SKM-1 treated with dmso at 0.1 percent for 144 hours (cell line): ENCODE results near the gene BASP1.
A peak's percentile ranks its signal among the peaks of the same experiment; 100 is the strongest.

ENCODE experiments used
- DNase-seq: peaks from one replicate; lab custom pipeline; 2025; ENCODE audit not compliant: unreplicated experiment; lab: John Stamatoyannopoulos, UW

Gene BASP1

GRCh38 chr5:17217493-17218352 lies at the start of gene BASP1:
Gene BASP1, plus strand, starts transcription at chr5:17217631. Its CDS starts 57,586 bp downstream, at chr5:17275217.
- DNase-seq: peak; percentile 79

- DNase-seq: no peak
These were observed 47.9 kb upstream of the BASP1 start for GRCh38 chr5:17169507-17169906.

GRCh38 chr5:17172791-17173190 lies 44.6 kb upstream of the BASP1 start:
- DNase-seq: no peak

GRCh38 chr5:17174965-17175364 lies 42.5 kb upstream of the BASP1 start:
- no peak for DNase-seq

GRCh38 chr5:17177501-17178372 lies 39.7 kb upstream of the BASP1 start:
- no peak for DNase-seq

- no peak for DNase-seq
These were observed 39.1 kb upstream of the BASP1 start for GRCh38 chr5:17178373-17178675.

- no peak for DNase-seq
These were observed 37.0 kb upstream of the BASP1 start for GRCh38 chr5:17180330-17180843.

- no peak for DNase-seq
These were observed 36.3 kb upstream of the BASP1 start for GRCh38 chr5:17180864-17181723.

- DNase-seq: no peak
These were observed 34.9 kb upstream of the BASP1 start for GRCh38 chr5:17182494-17182893.

- DNase-seq: no peak
These were observed 34.5 kb upstream of the BASP1 start for GRCh38 chr5:17182981-17183380.

GRCh38 chr5:17183831-17184230 lies 33.6 kb upstream of the BASP1 start:
- DNase-seq: no peak

- no peak for DNase-seq
These were observed 32.8 kb upstream of the BASP1 start for GRCh38 chr5:17184588-17184987.

GRCh38 chr5:17185349-17185748 lies 32.1 kb upstream of the BASP1 start:
- DNase-seq: no peak

GRCh38 chr5:17185773-17186172 lies 31.7 kb upstream of the BASP1 start:
- peak; percentile 49 for DNase-seq

GRCh38 chr5:17186256-17186655 lies 31.2 kb upstream of the BASP1 start:
- DNase-seq: no peak

GRCh38 chr5:17187011-17187785 lies 30.2 kb upstream of the BASP1 start:
- no peak for DNase-seq

- DNase-seq: no peak
These were observed 29.7 kb upstream of the BASP1 start for GRCh38 chr5:17187786-17188170.

GRCh38 chr5:17189381-17190036 lies 27.9 kb upstream of the BASP1 start:
- DNase-seq: peak; percentile 66

- DNase-seq: peak; percentile 48
These were observed 27.1 kb upstream of the BASP1 start for GRCh38 chr5:17190242-17190778.
